LNCAP (cell line): ENCODE measurements around the gene SLC35B1.

Experiments
- TF ChIP-seq, protein P1 (sequence below): fragments of 450-650 bp; IDR thresholded peaks from 2 replicates; pipeline ENCODE4 v1.5.1; 2017; ENCODE audit warnings: mild to moderate bottlenecking

SLC35B1 gene

GRCh38 chr17:49680314-49680713 lies 27.4 kb downstream of the SLC35B1 start:
- TF ChIP-seq, protein P1, sequence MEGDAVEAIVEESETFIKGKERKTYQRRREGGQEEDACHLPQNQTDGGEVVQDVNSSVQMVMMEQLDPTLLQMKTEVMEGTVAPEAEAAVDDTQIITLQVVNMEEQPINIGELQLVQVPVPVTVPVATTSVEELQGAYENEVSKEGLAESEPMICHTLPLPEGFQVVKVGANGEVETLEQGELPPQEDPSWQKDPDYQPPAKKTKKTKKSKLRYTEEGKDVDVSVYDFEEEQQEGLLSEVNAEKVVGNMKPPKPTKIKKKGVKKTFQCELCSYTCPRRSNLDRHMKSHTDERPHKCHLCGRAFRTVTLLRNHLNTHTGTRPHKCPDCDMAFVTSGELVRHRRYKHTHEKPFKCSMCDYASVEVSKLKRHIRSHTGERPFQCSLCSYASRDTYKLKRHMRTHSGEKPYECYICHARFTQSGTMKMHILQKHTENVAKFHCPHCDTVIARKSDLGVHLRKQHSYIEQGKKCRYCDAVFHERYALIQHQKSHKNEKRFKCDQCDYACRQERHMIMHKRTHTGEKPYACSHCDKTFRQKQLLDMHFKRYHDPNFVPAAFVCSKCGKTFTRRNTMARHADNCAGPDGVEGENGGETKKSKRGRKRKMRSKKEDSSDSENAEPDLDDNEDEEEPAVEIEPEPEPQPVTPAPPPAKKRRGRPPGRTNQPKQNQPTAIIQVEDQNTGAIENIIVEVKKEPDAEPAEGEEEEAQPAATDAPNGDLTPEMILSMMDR: no peak

- TF ChIP-seq, protein P1: no peak
Measured at GRCh38 chr17:49677933-49678847, 29.6 kb downstream of the SLC35B1 start, which contains the start of gene SPOP. Gene SPOP, minus strand, starts transcription at chr17:49678097. Its CDS starts 55,287 bp downstream, at chr17:49622810.

DNA sequence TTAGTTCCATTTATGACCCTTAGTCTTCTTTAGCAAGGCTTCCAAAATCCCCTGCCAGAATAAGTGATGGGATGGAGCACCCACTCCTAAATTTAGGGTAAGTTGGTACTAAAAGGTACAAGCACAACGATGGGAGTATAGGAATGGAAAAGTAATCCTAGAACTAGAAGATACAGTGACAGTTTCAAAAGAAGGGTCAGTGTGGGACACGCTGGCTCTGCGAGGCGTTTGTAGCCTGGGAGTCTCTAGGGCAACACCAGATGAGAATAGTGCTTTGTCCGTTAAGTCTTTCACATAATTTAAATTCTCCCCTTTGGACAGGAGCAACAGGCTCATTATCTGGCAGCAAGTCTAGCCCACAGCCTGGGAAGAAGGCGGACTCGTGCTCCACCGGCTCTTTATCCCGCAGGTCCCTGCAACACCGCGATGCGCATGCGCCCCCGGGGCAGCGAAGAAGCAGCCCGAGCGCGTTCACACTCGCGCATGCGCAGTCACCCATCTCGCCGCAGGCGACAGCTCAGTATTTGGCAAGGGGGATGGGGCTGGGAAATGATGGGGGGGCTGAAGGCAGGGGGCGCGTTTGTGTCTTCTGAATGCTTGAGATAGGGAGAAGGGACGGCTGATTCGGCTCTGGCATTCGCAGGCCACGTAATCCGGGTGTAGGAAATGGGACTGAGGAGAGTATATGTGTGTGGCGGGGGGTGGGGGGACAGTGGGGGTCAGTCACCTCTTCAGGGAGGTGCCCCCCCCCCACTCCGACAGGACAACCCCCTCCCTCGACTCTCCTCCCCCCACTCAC lies 30.4 kb downstream of the SLC35B1 start:
- TF ChIP-seq, protein P1: no peak

- TF ChIP-seq, protein P1: no peak
Measured at GRCh38 chr17:49676276-49676868, 31.4 kb downstream of the SLC35B1 start.

GRCh38 chr17:49674507-49674906 lies 33.3 kb downstream of the SLC35B1 start:
- TF ChIP-seq, protein P1: no peak

GRCh38 chr17:49670641-49671040 lies 37.1 kb downstream of the SLC35B1 start:
- TF ChIP-seq, protein P1: no peak

- TF ChIP-seq, protein P1: no peak
Measured at GRCh38 chr17:49670002-49670401, 37.8 kb downstream of the SLC35B1 start.
